GM19035 (cell line): ENCODE data around the gene MPC1L.
"Not testable (repeated sequence)": the region's sequence is repeated elsewhere in the genome, so short reads cannot be mapped to it uniquely, and the experiment has no call there.

Source experiments
- ATAC-seq: cut with Tn5 transposase; IDR thresholded peaks from one replicate; pipeline ENCODE4 v1.9.1; 2021; ENCODE audit not compliant: unreplicated experiment

MPC1L gene

GRCh38 chrX:40623139-40623536 lies at the start of gene MPC1L:
Gene MPC1L, plus strand, starts transcription at chrX:40623428. Its CDS starts 138 bp downstream, at chrX:40623566.
- no peak for ATAC-seq

DNA sequence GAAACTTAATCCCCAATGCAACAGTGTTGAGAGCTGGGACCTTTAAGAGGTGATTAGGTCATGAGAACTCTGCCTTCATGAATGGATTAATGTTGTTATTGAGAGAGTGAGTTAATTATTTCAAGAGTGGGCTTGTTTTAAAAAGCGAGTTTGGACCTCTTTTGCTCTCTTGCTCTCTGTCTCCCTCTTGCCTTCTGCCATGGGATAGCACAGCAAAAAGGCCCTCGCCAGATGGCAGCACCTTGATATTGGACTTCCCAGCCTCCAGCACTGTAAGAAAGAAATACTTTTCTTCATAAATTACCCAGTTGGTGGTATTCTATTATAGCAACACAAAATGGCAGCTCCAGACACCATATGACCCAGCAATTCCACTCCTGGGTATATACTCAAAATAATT lies 49.5 kb upstream of the MPC1L start:
- no peak for ATAC-seq

DNA sequence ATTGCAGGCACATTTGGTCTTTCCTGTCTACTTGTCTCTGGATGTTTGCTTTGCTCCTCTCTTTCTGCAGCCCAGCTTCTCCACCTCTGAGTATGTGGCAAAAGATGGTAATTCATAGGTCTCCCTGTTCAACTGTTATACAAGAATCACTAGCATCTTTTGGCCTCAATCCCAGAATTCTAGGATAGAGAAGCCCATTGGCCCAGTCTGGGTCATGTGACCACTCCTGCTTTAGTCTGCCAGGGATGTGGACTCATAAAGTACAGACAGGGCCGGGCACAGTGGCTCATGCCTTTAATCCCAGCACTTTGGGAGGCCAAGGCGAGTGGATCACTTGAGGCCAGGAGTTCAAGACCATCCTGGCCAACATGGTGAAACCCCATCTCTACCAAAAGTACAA lies 47.8 kb upstream of the MPC1L start:
- not testable (repeated sequence) for ATAC-seq

DNA sequence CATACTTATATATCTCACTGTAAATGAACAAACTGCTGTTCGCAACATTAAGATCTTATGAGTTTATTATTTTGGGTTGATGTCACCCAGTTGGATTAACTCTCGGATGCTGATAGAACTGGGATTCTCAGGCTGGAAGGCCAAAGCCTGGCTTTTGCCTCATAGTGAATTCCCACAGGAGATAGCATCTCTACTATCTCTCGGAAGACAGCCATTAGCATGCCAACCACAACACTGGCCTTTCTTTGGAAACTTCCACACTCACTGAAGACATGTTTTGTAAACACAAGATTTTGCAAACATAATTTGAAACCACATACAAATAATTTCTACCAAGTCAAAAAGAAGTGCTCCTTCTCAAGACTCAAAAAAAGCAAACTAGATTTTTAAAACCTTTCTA lies 46.9 kb upstream of the MPC1L start:
- ATAC-seq, result no peak

GRCh38 chrX:40578039-40578695 lies 45.1 kb upstream of the MPC1L start:
- no peak for ATAC-seq

DNA sequence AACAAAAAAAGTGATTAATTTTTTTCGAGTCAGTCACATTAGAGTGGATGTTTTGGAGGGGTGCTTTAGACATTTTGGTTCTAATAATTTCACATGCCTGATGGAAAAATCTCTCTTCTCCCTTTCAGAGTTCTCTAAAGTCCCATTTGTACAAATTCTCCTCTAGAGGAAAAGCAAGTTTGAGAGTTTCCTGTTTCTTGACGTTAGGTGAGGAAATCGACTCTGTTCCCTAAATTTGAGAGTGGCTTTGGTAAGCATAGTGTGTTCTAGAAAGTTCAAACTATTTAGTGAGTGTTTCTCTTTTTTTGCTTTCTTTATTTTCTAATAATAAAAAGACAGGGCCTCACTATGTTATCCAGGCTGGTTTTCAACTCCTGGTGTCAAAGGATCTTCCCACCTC lies 44.1 kb upstream of the MPC1L start:
- no peak for ATAC-seq

DNA sequence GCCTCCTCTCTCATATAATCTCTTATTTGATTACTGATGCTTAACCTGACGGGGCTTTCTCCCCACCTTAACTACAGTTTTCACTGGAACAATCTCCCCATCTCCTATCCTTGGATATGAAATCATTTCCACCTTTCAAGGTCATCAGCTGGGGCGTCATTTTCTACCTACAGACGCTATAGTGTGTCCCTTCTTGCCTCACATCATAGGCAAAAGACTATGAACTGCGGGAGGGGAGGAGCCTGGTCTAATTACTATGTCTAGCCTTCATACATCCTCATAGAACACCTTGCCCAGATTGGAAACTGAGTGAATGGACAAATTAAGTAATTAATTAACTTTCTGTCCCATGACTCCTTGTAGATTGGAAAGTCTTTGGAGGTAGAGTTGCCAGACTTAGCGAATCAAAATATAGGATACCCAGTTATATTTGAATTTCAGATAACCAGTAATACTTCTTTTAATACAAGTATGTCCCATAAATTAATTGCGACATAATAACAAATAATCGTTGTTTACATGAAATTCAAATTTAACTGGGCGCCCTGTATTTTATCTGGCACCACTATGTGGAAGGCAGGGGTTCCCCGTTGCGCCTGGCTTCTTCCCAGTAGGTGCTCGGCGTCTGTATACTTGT lies 43.2 kb upstream of the MPC1L start:
- no peak for ATAC-seq

DNA sequence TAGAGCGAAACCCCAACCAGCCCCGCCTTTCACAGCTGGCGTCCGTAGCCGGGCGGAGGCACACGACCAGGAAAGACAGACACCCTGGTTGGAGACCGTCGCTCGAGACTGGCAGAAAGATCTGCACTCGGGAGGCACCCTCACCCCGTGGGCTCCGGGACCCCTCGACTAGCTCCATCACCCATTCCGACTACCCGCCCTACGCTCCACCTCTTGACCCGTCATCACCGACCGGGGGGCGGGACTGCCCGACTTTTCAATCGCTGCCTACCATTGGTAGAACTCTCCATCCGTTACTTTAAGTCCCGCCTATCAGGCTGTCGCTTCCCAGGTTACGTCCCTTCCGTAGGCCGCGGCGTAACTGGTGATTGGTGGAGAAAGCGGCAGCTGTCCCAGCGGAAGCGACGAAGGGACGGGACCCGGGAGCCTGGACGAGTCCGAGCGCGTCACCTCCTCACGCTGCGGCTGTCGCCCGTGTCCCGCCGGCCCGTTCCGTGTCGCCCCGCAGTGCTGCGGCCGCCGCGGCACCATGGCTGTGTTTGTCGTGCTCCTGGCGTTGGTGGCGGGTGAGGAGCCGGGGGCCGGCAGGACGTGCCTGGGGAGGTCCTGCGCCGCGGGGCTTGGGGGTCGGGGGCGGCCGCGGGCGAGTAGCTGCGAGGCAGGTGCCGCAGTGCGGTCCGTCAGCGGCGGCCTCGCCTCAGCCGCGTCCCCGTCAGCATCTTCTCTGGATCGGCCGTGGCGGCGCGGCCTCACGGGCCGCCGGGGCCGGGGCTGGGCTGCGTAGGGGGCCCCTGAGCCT lies 42.5 kb upstream of the MPC1L start, which contains the start of gene ATP6AP2:
ATP6AP2 (plus strand) TSS at position 434 of the 799 bp plus-strand sequence; CDS start at position 530, 96 bp downstream.
- peak; percentile 97 for ATAC-seq

DNA sequence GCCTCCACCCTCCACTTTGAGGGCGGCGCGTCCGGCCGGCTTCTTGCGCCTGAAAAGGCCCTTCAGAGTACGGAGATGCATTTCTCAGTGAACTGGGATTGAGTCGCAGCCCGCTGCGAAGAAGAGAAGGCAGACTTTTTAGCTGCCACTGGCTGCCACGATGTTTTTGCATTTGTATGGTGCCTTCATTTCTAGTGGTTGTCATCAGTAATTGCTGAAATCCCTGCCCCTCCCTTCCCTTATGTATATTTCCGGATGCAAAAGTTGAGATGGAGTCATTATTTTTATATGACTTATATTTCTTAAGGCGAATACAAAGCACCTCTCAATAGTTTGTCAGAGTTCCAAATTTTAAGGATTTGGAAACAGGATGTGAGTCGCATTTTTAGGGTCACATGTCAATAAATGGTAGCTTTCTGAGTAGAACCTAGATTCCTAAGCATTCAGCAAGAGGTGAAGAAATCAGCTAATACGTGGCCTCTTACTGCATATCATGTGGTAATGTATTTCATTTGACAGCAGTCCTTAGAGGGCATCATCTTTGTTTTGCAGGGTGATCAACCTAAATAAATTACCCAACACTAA lies 41.8 kb upstream of the MPC1L start:
- ATAC-seq, result no peak

DNA sequence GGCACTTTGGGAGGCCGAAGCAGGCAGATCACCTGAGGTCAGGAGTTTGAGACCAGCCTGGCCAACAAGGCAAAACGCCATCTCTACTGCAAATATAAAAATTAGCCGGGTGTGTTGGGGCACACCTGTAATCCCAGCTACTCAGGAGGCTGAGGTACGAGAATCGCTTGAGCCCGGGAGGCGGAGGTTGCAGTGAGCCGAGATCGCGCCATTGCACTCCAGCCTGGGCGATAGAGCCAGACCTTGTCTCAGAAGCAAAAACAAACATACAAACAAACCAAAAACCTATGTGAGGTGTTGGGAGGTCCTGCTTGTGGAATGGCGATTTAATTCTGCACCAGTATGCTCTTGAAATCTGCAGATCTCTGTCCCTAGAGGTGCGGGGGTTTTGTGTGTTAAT lies 41.0 kb upstream of the MPC1L start:
- not testable (repeated sequence) for ATAC-seq

DNA sequence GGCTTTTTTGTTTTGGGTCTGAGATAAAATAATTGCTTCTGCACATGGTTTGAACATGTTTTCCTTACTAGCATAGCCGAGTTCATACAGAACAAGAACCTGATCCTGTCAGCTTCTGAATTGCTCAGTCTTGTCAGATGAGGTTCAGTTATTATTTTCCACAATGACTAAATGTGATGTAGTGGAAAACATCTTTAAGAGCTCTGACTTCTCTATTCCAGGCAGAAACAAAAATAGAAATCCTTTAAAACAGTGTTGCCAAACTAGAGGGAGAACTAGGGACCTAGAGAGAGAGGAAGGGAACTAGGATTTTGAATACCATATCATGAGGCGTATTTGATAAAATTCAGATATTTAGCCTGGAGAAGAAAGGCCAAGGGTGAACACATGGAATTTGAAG lies 40.4 kb upstream of the MPC1L start:
- ATAC-seq, result no peak

DNA sequence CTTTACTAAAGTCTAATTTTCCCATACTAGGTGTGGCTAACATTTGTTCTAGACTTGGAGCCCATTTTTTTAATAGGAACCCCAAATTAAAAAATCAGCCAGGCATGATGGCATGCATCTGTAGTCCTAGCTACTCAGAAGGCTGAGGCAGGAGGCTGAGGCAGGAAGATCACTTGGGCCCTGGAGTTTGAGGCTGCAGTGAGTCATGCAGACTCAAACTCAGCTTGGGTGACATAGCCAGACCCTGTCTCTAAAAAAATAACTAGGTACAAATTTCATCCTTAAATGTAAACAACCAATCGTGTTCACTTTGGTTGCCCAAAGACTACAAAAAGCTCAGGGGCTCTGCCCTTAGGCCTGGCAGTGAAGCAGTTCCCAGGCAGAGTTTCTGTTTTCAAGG lies 35.6 kb upstream of the MPC1L start:
- not testable (repeated sequence) for ATAC-seq

DNA sequence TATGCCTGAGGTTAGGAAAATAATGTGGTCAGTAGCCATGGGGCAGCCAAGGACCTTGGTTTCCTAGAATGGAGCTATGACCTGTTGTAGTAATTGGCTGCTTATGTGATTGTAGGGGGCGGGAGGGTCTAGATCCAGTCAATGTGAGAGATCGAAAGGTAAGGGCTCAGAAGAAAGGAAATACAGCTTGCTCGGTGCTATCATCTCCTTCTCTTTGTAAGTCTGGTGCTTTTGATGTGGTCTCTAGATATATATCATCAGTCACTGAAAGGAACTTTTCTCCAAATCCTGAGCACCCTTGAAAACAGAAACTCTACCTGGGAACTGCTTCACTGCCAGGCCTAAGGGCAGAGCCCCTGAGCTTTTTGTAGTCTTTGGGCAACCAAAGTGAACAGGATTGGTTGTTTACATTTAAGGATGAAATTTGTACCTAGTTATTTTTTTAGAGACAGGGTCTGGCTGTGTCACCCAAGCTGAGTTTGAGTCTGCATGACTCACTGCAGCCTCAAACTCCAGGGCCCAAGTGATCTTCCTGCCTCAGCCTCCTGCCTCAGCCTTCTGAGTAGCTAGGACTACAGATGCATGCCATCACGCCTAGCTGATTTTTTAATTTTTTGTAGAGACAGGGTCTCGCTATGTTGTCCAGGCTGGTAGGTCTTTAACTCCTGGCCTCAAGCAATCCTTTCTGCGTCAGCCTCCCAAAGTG lies 33.5 kb upstream of the MPC1L start:
- ATAC-seq, result not testable (repeated sequence)

DNA sequence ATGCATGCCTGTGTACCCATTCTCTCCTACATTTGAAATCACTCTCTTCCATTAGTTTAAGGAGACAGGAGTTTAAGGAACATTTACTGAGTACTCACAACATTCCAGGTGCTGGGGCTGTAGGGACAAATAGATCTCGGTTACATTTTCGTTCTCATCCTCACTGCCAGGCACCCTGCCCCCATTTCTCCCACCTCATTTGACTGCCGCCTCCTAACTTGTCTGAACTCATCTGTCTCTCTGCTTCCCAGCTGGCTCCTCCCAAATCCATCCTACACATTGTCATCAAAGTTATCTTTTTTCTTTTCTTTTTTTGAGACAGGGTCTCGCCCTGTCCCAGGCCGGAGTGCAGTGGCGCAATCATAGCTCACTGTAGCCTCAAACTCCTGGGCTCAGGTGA lies 19.8 kb upstream of the MPC1L start:
- ATAC-seq, result no peak

DNA sequence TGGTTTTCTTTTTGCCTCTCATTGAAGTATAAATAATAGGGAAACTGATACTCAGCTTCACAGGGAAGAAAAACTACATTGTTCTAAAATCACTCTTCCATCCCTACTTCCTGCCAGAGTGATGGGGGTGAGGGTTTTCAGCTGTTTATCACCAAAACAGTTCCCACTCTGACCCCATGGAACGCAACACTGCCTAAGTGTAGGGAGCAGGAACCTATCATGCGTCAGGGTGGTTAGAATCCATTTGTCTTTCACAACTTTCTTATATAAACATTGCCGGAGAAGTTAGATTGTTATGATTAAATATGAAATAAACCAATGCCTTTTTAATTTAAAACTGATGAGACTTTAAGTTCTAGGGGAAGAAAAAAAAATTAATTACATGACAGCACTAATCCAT lies 15.8 kb upstream of the MPC1L start:
- no peak for ATAC-seq

DNA sequence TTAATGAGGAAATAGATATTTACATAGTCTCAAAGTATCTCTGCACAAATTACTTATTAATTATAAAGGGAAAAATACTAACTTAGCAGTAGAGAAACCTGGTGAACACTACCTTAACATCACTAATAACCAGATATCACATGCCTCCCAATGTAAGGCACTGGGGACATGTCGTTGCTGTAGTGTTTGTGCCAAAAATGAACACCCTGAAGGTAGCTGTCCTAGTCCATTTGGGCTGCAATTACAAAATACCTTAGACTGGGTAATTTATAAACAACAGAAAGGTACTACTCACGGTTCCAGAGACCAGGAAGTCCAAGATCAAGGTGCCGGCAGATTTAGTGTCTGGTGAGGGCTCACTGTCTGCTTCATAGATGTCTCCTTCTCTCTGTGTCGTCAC lies 10.7 kb upstream of the MPC1L start:
- no peak for ATAC-seq

DNA sequence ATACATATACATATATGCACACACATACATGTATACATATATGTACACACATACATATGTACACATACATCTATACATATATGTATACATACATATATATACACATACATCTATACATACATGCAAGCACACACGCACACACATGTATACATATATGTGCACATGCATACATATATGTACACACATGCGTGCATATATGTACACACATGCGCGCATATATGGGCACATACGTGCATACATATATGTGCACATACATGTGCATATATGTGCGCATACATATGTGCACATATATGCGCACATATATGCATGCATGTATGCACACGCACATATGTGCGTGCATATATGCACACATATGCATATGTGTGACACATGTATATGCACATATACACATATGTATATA lies 7.3 kb upstream of the MPC1L start:
- ATAC-seq, result no peak

DNA sequence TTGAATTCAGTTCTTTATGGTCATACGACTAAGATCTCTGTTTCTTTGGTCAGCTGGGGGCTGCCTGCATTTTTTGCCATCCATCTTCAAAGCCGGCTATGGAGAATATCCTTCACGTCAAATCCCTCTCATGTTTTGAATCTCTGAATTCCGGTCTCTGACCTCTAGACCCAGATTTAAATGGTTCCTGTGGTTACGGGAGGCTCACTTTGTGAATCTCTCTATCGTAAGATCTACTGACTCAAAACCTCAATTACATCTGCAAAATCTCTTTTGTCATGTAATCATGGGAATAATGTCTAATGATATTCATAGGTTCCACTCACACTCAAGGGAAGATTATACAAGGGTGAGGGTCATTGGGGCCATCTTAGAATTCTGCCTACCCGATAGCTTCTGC lies 5.7 kb upstream of the MPC1L start:
- no peak for ATAC-seq

DNA sequence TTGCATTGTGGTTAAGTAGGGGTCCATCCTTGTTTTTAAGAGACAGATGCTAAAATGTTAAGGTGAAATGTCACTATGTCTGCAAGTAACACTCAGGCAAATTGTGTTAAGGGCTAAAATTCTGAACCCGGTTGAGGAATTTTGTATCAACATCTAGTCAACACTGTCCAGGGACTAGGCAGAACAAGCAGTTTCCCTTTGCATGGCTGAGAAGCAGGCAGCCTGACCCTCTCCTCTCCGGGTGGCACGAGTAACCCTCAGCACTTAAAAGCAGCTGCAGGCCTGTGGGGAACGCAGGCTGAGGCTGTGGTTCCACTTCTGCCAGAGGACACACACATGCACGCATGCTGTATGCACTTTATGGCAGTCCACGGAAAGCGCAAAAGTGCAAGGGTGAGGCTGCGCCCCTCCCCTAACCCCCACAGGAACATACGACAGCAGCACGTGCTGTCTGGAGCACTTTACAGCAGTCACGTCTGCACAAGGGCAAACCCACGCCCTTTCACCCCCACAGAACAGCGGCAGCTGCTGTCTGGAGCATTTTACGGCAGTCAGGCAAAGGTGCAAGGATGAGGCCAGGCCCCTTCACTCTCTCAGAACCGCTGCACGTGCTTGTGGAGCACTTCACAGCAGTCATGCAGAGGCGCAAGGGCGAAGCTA lies 619 bp upstream of the MPC1L start:
- ATAC-seq, result no peak

- ATAC-seq, result no peak
Observed at GRCh38 chrX:40623665-40624064, 437 bp downstream of the MPC1L start.
